IMR-90 (cell line): ENCODE results near the gene SEC11A. TPM values are rescaled to one million over a fixed set of nuclear protein-coding genes. Genes with fewer than 3 reads are reported as not detected.
"Not testable (repeated sequence)": the region's sequence is repeated elsewhere in the genome, so short reads cannot be mapped to it uniquely, and the experiment has no call there.

Source experiments
- ATAC-seq: fragments of 200-7000 bp; cut with Tn5 transposase; 2 replicates; pipeline ENCODE4 v1.9.1; 2020; ENCODE audit warnings: low read depth, mild to moderate bottlenecking, moderate library complexity
- BruUV-seq: library from RNA; stranded (reverse); fragments of 400-500 nt; replicated peaks from 2 replicates; lab custom pipeline; 2021; lab: Mats Ljungman, UMichigan
- CTCF ChIA-PET: fragments of 300-600 bp; formaldehyde crosslinking; extraction: SDS; loops from one replicate; lab custom pipeline; 2021; ENCODE audit warnings: antibody characterized with exemption; lab: Yijun Ruan, JAX
- POLR2A ChIA-PET: fragments of 300-600 bp; sonication (Branson Sonifier 250); formaldehyde crosslinking; loops from one replicate; lab custom pipeline; 2022; ENCODE audit warnings: antibody characterized with exemption; ENCODE audit not compliant: unreplicated experiment; lab: Charles Lee
- DNase-seq: peaks from one replicate; pipeline ENCODE4 v3.0.0; 2013
- H2AFZ ChIP-seq: replicated peaks from 2 replicates; pipeline ENCODE3; 2013; ENCODE audit warnings: low read length, mild to moderate bottlenecking; ENCODE audit not compliant: poor library complexity
- H2AK5ac ChIP-seq: 2 replicates; pipeline ENCODE4 v1.6.1; 2013; ENCODE audit warnings: low read depth, low read length, inconsistent platforms
- H2AK9ac ChIP-seq: replicated peaks from 2 replicates; pipeline ENCODE3; 2013; ENCODE audit warnings: mild to moderate bottlenecking, low read depth, low read length, moderate library complexity; ENCODE audit not compliant: poor library complexity
- H2BK120ac ChIP-seq: 2 replicates; pipeline ENCODE4 v1.6.1; 2013; ENCODE audit warnings: low read depth, low read length, inconsistent platforms
- H2BK15ac ChIP-seq: 3 replicates; pipeline ENCODE4 v1.6.1; 2013; ENCODE audit warnings: low read depth, low read length, inconsistent platforms
- H2BK20ac ChIP-seq: 2 replicates; pipeline ENCODE4 v1.6.1; 2013; ENCODE audit warnings: low read depth, mild to moderate bottlenecking, inconsistent platforms, low read length, moderate library complexity
- H2BK5ac ChIP-seq: 2 replicates; pipeline ENCODE4 v1.6.1; 2013; ENCODE audit warnings: mild to moderate bottlenecking, low read depth, low read length, inconsistent platforms; ENCODE audit not compliant: poor library complexity, severe bottlenecking
- H3K14ac ChIP-seq: replicated peaks from 2 replicates; pipeline ENCODE4 v1.6.1; 2013; ENCODE audit warnings: low read depth, low read length, inconsistent platforms
- H3K18ac ChIP-seq: 2 replicates; pipeline ENCODE4 v1.6.1; 2013; ENCODE audit warnings: low read depth, low read length, control low read depth
- H3K23ac ChIP-seq: 2 replicates; pipeline ENCODE4 v1.6.1; 2013; ENCODE audit warnings: low read depth, low read length, inconsistent platforms
- H3K27ac ChIP-seq: 2 replicates; pipeline ENCODE4 v1.5.1; 2013; ENCODE audit warnings: mild to moderate bottlenecking, control low read depth, low read length; ENCODE audit not compliant: insufficient read depth
- H3K27me3 ChIP-seq: 2 replicates; pipeline ENCODE4 v1.6.1; 2013; ENCODE audit warnings: low read length; ENCODE audit not compliant: control insufficient read depth, insufficient read depth
- H3K36me3 ChIP-seq: 2 replicates; pipeline ENCODE4 v1.6.1; 2013; ENCODE audit warnings: low read length, mixed read lengths; ENCODE audit not compliant: control insufficient read depth, insufficient read depth
- H3K4ac ChIP-seq: 2 replicates; pipeline ENCODE4 v1.6.1; 2013; ENCODE audit warnings: low read depth, low read length, inconsistent platforms
- H3K4me1 ChIP-seq: 2 replicates; pipeline ENCODE4 v1.6.1; 2013; ENCODE audit warnings: low read length, mixed read lengths; ENCODE audit not compliant: control insufficient read depth, insufficient read depth
- H3K4me2 ChIP-seq: 2 replicates; pipeline ENCODE4 v1.6.1; 2013; ENCODE audit warnings: low read depth, mild to moderate bottlenecking, control low read depth, low read length, moderate library complexity
- H3K4me3 ChIP-seq: 2 replicates; pipeline ENCODE4 v1.5.1; 2013; ENCODE audit warnings: low read depth, mild to moderate bottlenecking, control low read depth, low read length, moderate library complexity; ENCODE audit not compliant: insufficient read depth
- H3K56ac ChIP-seq: 2 replicates; pipeline ENCODE4 v1.6.1; 2013; ENCODE audit warnings: low read length, inconsistent platforms; ENCODE audit not compliant: insufficient read depth; ENCODE audit errors: extremely low read depth
- H3K79me1 ChIP-seq, 2 experiments: 2 replicates each; pipeline ENCODE4 v1.6.1; 2013; ENCODE audit warnings: low read length in 2 of 2, inconsistent platforms in 1 of 2, low read depth in 1 of 2
- H3K9ac ChIP-seq: 2 replicates; pipeline ENCODE4 v1.6.1; 2013; ENCODE audit warnings: low read depth, low read length, control low read depth
- H3K9me1 ChIP-seq: 2 replicates; pipeline ENCODE4 v1.6.1; 2013; ENCODE audit warnings: low read length, inconsistent platforms; ENCODE audit not compliant: insufficient read depth
- H3K9me3 ChIP-seq: 2 replicates; pipeline ENCODE4 v1.6.1; 2013; ENCODE audit warnings: low read length; ENCODE audit not compliant: control insufficient read depth, insufficient read depth
- H4K20me1 ChIP-seq: 2 replicates; pipeline ENCODE4 v1.6.1; 2013; ENCODE audit warnings: low read length, inconsistent platforms; ENCODE audit not compliant: insufficient read depth
- H4K5ac ChIP-seq: 2 replicates; pipeline ENCODE4 v1.6.1; 2013; ENCODE audit warnings: mild to moderate bottlenecking, low read depth, low read length, control low read depth
- H4K8ac ChIP-seq, 2 experiments: 2 replicates each; pipeline ENCODE4 v1.6.1; 2013; ENCODE audit warnings: low read depth in 2 of 2, low read length in 2 of 2, control low read depth in 1 of 2, inconsistent platforms in 1 of 2
- H4K91ac ChIP-seq: 2 replicates; pipeline ENCODE4 v1.6.1; 2013; ENCODE audit warnings: low read depth, low read length, inconsistent platforms; ENCODE audit not compliant: insufficient read depth
- WGBS, 2 experiments: methylation state at CpG; one replicate each; pipeline versions ENCODE4 v1.1.5 to v1.1.7; 2013; ENCODE audit warnings: missing lambda C conversion rate in 2 of 2; ENCODE audit not compliant: insufficient read length in 1 of 2; ENCODE audit errors: extremely low coverage in 2 of 2; 5-methylcytosine and 5-hydroxymethylcytosine counted together
- dilution Hi-C: fragments of 300-500 bp; cut with HindIII; formaldehyde crosslinking; loops from one replicate; pipeline ENCODE4 v1.14.3; 2018; ENCODE audit warnings: low sequenced_read_pairs; ENCODE audit not compliant: unreplicated experiment
- in situ Hi-C: fragments of 300-500 bp; cut with MboI; formaldehyde crosslinking; loops from 3 replicates; pipeline ENCODE4 v1.14.3; 2019; ENCODE audit warnings: low sequenced_read_pairs, inconsistent platforms, mixed read lengths
- intact Hi-C: fragments of 100-400 bp; cut with micrococcal nuclease; formaldehyde crosslinking; loops from 2 replicates; pipeline ENCODE4 v1.10.0; 2022
- polyA plus RNA-seq, 3 experiments: library from polyadenylated mRNA; depleted of rRNA; stranded (reverse); fragments of >200 nt; gene quantifications; 2 replicates each; pipeline ENCODE4 v1.2.3, GENCODE V29; 2012; ENCODE audit warnings: low replicate concordance in 1 of 3
- total RNA-seq: library from RNA; depleted of rRNA; stranded (reverse); fragments of >200 nt; gene quantifications from 2 replicates; pipeline ENCODE4 v1.2.3, GENCODE V29; 2012

SEC11A gene
- total and polyA plus RNA-seq, 2 of the 4 experiments (the other 2 are of a cell fraction): 62.4 to 108 TPM

GRCh38 chr15:84641871-84642270 lies 74.1 kb downstream of the SEC11A start:
- dilution Hi-C loops, H2AFZ ChIP-seq, BruUV-seq, H2BK15ac ChIP-seq, H2BK120ac ChIP-seq, H3K9ac ChIP-seq, H3K9me1 ChIP-seq, H3K9me3 ChIP-seq, H3K18ac ChIP-seq, CTCF ChIA-PET, H3K56ac ChIP-seq, H2AK9ac ChIP-seq, in situ Hi-C loops, H2BK5ac ChIP-seq, H4K91ac ChIP-seq, intact Hi-C loops, H3K4me2 ChIP-seq, H3K23ac ChIP-seq, H3K27me3 ChIP-seq, H3K4ac ChIP-seq, H4K5ac ChIP-seq, H2AK5ac ChIP-seq, H3K4me1 ChIP-seq, H4K8ac ChIP-seq, H3K79me1 ChIP-seq, H3K4me3 ChIP-seq, ATAC-seq, DNase-seq, H3K14ac ChIP-seq, H3K27ac ChIP-seq, H4K20me1 ChIP-seq, H2BK20ac ChIP-seq: not testable (repeated sequence)
- POLR2A ChIA-PET: interaction anchor here (1.0 kb wide), 1 partner anchor 111 kb away, joined by 3 read pairs; no protein-coding TSS in a partner anchor
- H3K36me3 ChIP-seq: peaks cover 65% of the 10 kb centered on the region
- 100% methylated on average over 1 of the region's 9 CpGs; no CpG with 5 or more reads in 1 of the 2 experiments for WGBS, 2 experiments
